ENCODE measurements around the gene DCAKD.

GRCh38 chr17:45087504-45087975 is 36.1 kb upstream of the DCAKD start:
- no peak for TF ChIP-seq CTCF (IDR thresholded peaks at IDR 0.05; ENCODE audit: poor library complexity)
- TF ChIP-seq EZH2 (IDR thresholded peaks at IDR 0.05; ENCODE audit: borderline replicate concordance): no peak
- TF ChIP-seq EZH2phosphoT487 (IDR thresholded peaks at IDR 0.05; ENCODE audit: low read depth, severe bottlenecking, unreplicated experiment): no peak
